Measurements from ENCODE around the gene NINJ1. TPM values are rescaled to one million over a fixed set of nuclear protein-coding genes. Genes with fewer than 3 reads are reported as not detected.

NINJ1 gene
- total and polyA plus RNA-seq, 2 of the 8 experiments (the other 6 are each of a cell fraction or from before 2014, with no cell fraction given), result 28.2 to 65.6 TPM

GRCh38 chr9:93094658-93095204 lies 39.3 kb downstream of the NINJ1 start:
- H2BK120ac ChIP-seq (replicated peaks; ENCODE audit: low read depth, low read length), result no peak overlapping the region
- peak overlapping the region; percentile 98 for H3K4ac ChIP-seq (replicated peaks; ENCODE audit: insufficient read length, low read depth, low read length)
- no peak for FAIRE-seq
- H2BK15ac ChIP-seq (ENCODE audit: low read length), result no peak overlapping the region
- no peak overlapping the region for H3K14ac ChIP-seq (ENCODE audit: insufficient read length)
- peak overlapping the region; percentile 40; the same call in 1 of the 2 replicates for H2AK5ac ChIP-seq (ENCODE audit: low read depth, low read length)
- peak overlapping the region; percentile 88 for H2BK5ac ChIP-seq (ENCODE audit: low read depth, low read length)
- peak overlapping the region; percentile 73; the same call in 1 of the 2 replicates for H3K27ac ChIP-seq (ENCODE audit: low read depth, low read length)
- H3K56ac ChIP-seq (replicated peaks; ENCODE audit: insufficient read length, low read depth, low read length), result no peak overlapping the region
- H4K5ac ChIP-seq (ENCODE audit: insufficient read length, low read depth, low read length), result no peak overlapping the region
- H2AFZ ChIP-seq (ENCODE audit: low read length), result no peak overlapping the region
- H3K23me2 ChIP-seq (ENCODE audit: low read depth, low read length), result peaks cover 12% of the 10 kb centered on the region
- peak overlapping the region in 1 of 4 experiments; percentile 69; a peak in 3 of 7 replicates for H3K9ac ChIP-seq (replicated peaks in 1 of 4; ENCODE audit: extremely low read depth in 1 of 4, low read depth in 3 of 4, low read length in 3 of 4)
- no peaks in the 10 kb centered on the region for H3K9me3 ChIP-seq (ENCODE audit: insufficient read depth in 2 of 2, low read depth in 1 of 2, low read length in 1 of 2)
- H3K4me2 ChIP-seq (ENCODE audit: insufficient read depth in 1 of 2, low read depth in 2 of 2, low read length in 2 of 2), result peak overlapping the region; percentile 45 to 66
- peaks cover 0 to 13% (median 7%) of the 10 kb centered on the region in 4 experiments; a peak in 4 of 7 replicates for H3K4me1 ChIP-seq (replicated peaks in 1 of 4; ENCODE audit: control insufficient read depth in 3 of 4, insufficient read depth in 4 of 4, low read length in 3 of 4)
- DNase-seq (ENCODE audit: low read depth in 1 of 2, low spot score in 2 of 2), result no peak
- H3K23ac ChIP-seq (ENCODE audit: insufficient read length), result no peak overlapping the region
- no peak overlapping the region for H2BK12ac ChIP-seq (ENCODE audit: low read depth, low read length)
- H4K8ac ChIP-seq (ENCODE audit: extremely low read depth, insufficient read depth, low read length), result peak overlapping the region; percentile 96; the same call in 1 of the 2 replicates
- 78% methylated on average over 10 of the region's 11 CpGs; no CpG with 5 or more reads in 1 of the 2 experiments for WGBS, 2 experiments (ENCODE audit: extremely low coverage in 1 of 2, insufficient coverage in 1 of 2, insufficient read length in 1 of 2, insufficient replicate concordance in 2 of 2, low coverage in 1 of 2, low lambda C conversion rate in 2 of 2, missing lambda C conversion rate in 1 of 2)
- CTCF ChIA-PET (ENCODE audit: partially characterized antibody), result no interaction called here
- no peak overlapping the region for H2BK20ac ChIP-seq (ENCODE audit: low read length)
- peaks cover 0 to 4% of the 10 kb centered on the region in 2 experiments for H4K20me1 ChIP-seq (replicated peaks in 1 of 2; ENCODE audit: control insufficient read depth in 1 of 2, insufficient read depth in 2 of 2, low read length in 2 of 2)
- H3K4me3 ChIP-seq (ENCODE audit: extremely low read depth in 1 of 4, insufficient read depth in 2 of 4, low read depth in 3 of 4, low read length in 4 of 4), result peak overlapping the region; percentile 28 to 59 (median 34); a peak in 7 of 8 replicates
- peak overlapping the region; percentile 38; the same call in 1 of the 2 replicates for H3K18ac ChIP-seq (ENCODE audit: extremely low read depth, low read length)
- H3K79me2 ChIP-seq (ENCODE audit: control insufficient read depth in 1 of 2, insufficient read depth in 2 of 2, low read length in 2 of 2), result 0 out of 4 replicates have a peak, but pooled peaks cover 0 to 3% of the 10 kb centered on the region in 2 experiments
- no peak for TF ChIP-seq RFX5 (IDR thresholded peaks at IDR 0.05; ENCODE audit: borderline replicate concordance, low read depth, low read length)
- TF ChIP-seq EZH2 (IDR thresholded peaks at IDR 0.05; ENCODE audit: low read depth, low read length, severe bottlenecking), result no peak
- no peak for TF ChIP-seq MAX (IDR thresholded peaks at IDR 0.05)
- TF ChIP-seq KDM5A (IDR thresholded peaks at IDR 0.05; ENCODE audit: low read length), result no peak
- TF ChIP-seq EP300 (IDR thresholded peaks at IDR 0.05; ENCODE audit: borderline replicate concordance in 1 of 2, low read depth in 2 of 2, low read length in 2 of 2), result no peak
- H3K36me3 ChIP-seq (ENCODE audit: control insufficient read depth in 2 of 4, insufficient read depth in 4 of 4, low read length in 3 of 4), result no peaks in the 10 kb centered on the region
- no peaks in the 10 kb centered on the region for H3K79me1 ChIP-seq (ENCODE audit: low read depth, low read length)
- peak overlapping the region; percentile 93 for H4K91ac ChIP-seq (replicated peaks; ENCODE audit: insufficient read length, low read length)
- POLR2A ChIA-PET (ENCODE audit: partially characterized antibody), result interaction anchor here (1.0 kb wide), 1 partner anchor 86 kb away, joined by 4 read pairs; no protein-coding TSS in a partner anchor
- no peaks in the 10 kb centered on the region; a peak in 1 of 7 replicates for H3K27me3 ChIP-seq (replicated peaks in 1 of 4; ENCODE audit: control insufficient read depth in 3 of 4, extremely low read depth in 1 of 4, insufficient read depth in 3 of 4, low read length in 3 of 4)

Measured in H1 (cell line).